K562 (cell line): ENCODE results near the gene CSKMT. TPM values are rescaled to one million over a fixed set of nuclear protein-coding genes. Genes with fewer than 3 reads are reported as not detected.

Experiments
- ATF1 ChIP-seq, 2 experiments: fragments of 450-650 bp in 1 of 2; IDR thresholded peaks; 2 replicates each; pipeline ENCODE4 v1.6.1; 2016; ENCODE audit warnings: missing compliant biosample characterization in 1 of 2, missing genetic modification characterization in 1 of 2
- BACH1 ChIP-seq: fragments of 200-800 bp; sonication (Bioruptor generic); IDR thresholded peaks from 2 replicates; pipeline ENCODE4 v1.6.1; 2016; ENCODE audit warnings: missing genetic modification characterization, missing compliant biosample characterization
- FOXO4 ChIP-seq: fragments of 450-650 bp; formaldehyde crosslinking; IDR thresholded peaks from 2 replicates; pipeline ENCODE4 v1.4.0; 2020; ENCODE audit warnings: mild to moderate bottlenecking, moderate library complexity
- GATAD2B ChIP-seq: fragments of 450-650 bp; IDR thresholded peaks from 2 replicates; pipeline ENCODE4 v1.6.1; 2017; ENCODE audit warnings: mild to moderate bottlenecking, borderline replicate concordance
- GTF2A2 ChIP-seq: IDR thresholded peaks from 2 replicates; pipeline ENCODE4 v1.6.1; 2016; ENCODE audit warnings: mild to moderate bottlenecking, missing genetic modification characterization, missing compliant biosample characterization
- HEY1 ChIP-seq: fragments of 250-450 bp; sonication (Bioruptor Pico); IDR thresholded peaks from 2 replicates; pipeline ENCODE4 v1.5.0; 2020; ENCODE audit warnings: mild to moderate bottlenecking, moderate library complexity, borderline replicate concordance
- IRF2 ChIP-seq: sonication (generic); formaldehyde crosslinking; IDR thresholded peaks from 2 replicates; pipeline ENCODE4 v1.8.1; 2022; ENCODE audit warnings: mild to moderate bottlenecking, missing genetic modification reagents
- MTF1 ChIP-seq: fragments of 250-450 bp; sonication (Bioruptor Pico); IDR thresholded peaks from 2 replicates; pipeline ENCODE4 v1.9.0; 2021; ENCODE audit warnings: moderate library complexity, mild to moderate bottlenecking, inconsistent platforms, borderline replicate concordance
- NFE2L1 ChIP-seq: fragments of 450-650 bp; IDR thresholded peaks from 2 replicates; pipeline ENCODE4 v1.6.1; 2016; ENCODE audit warnings: missing genetic modification characterization, low read depth, mild to moderate bottlenecking, missing compliant biosample characterization, moderate library complexity, borderline replicate concordance
- SREBF2 ChIP-seq: sonication (generic); formaldehyde crosslinking; IDR thresholded peaks from 2 replicates; pipeline ENCODE4 v1.4.0; 2020; ENCODE audit warnings: mild to moderate bottlenecking, missing genetic modification reagents
- TEAD4 ChIP-seq, 2 experiments: sonication (generic) in 1 of 2; formaldehyde crosslinking in 1 of 2; IDR thresholded peaks; 2 replicates each; pipeline versions ENCODE4 v1.6.1 to v1.8.0; 2012 to 2022; ENCODE audit warnings: borderline replicate concordance in 1 of 2, inconsistent platforms in 1 of 2, low read length in 1 of 2, mild to moderate bottlenecking in 1 of 2, missing genetic modification reagents in 1 of 2
- ZFP91 ChIP-seq: sonication (generic); formaldehyde crosslinking; IDR thresholded peaks from 2 replicates; pipeline ENCODE4 v1.8.0; 2022; ENCODE audit warnings: mild to moderate bottlenecking, missing genetic modification reagents
- ZNF121 ChIP-seq: sonication (generic); formaldehyde crosslinking; conservative IDR thresholded peaks from 2 replicates; pipeline ENCODE4 v1.8.0; 2022; ENCODE audit warnings: missing genetic modification reagents
- ZNF785 ChIP-seq: fragments of 250-450 bp; sonication (Bioruptor Pico); IDR thresholded peaks from 2 replicates; pipeline ENCODE4 v1.4.0; 2020; ENCODE audit warnings: mild to moderate bottlenecking
- polyA plus RNA-seq, 8 experiments: library from polyadenylated mRNA; depleted of rRNA in 4 of 8; stranded (reverse) in 5 of 8; unstranded in 3 of 8; fragments of >200 nt; fragmentation: Nextera tagmentation in 2 of 8; fragmentation: Illumina TruSeq in 1 of 8; extraction: Ambion mirVana in 2 of 8; extraction: Trizol in 1 of 8; gene quantifications; 2 replicates each; pipeline versions ENCODE4 v1.2.1 to v1.2.3, GENCODE V29; 2011 to 2014; ENCODE audit warnings: inconsistent platforms in 1 of 8, missing spikeins in 1 of 8
- total RNA-seq, 7 experiments: library from RNA; depleted of rRNA in 6 of 7; stranded (reverse); fragments of >200 nt in 6 of 7; fragmentation: Illumina TruSeq in 2 of 7; extraction: Trizol in 2 of 7; gene quantifications; 2 replicates each; pipeline versions ENCODE4 v1.2.1 to v1.2.3, GENCODE V29; 2011 to 2021; ENCODE audit warnings: low replicate concordance in 1 of 7
- TF ChIP-seq, protein P1 (sequence below): fragments of 450-650 bp; IDR thresholded peaks from 2 replicates; pipeline ENCODE4 v1.6.1; 2016
- TF ChIP-seq, protein P2 (sequence below): sonication (generic); formaldehyde crosslinking; IDR thresholded peaks from 2 replicates; pipeline ENCODE4 v1.8.0; 2023; ENCODE audit warnings: mild to moderate bottlenecking, missing genetic modification reagents
- TF ChIP-seq, protein P3 (sequence below), 2 experiments: fragments of 450-650 bp in 1 of 2; sonication (generic) in 1 of 2; formaldehyde crosslinking; conservative IDR thresholded peaks; 2 replicates each; pipeline versions ENCODE4 v1.4.0 to v1.8.1; 2020 to 2022; ENCODE audit warnings: mild to moderate bottlenecking in 1 of 2, missing genetic modification reagents in 1 of 2

Gene CSKMT
- total and polyA plus RNA-seq, 9 of the 15 experiments (the other 6 are each of a cell fraction or from before 2014, with no cell fraction given), result 10.3 to 108 (median 27.2) TPM

- TF ChIP-seq TEAD4 (IDR thresholded peaks at IDR 0.05; ENCODE audit: low read length), result peak; percentile 11; the same call in 1 of the 2 replicates
- no peak for TF ChIP-seq TEAD4 (CRISPR knock-in tag; IDR thresholded peaks at IDR 0.05; ENCODE audit: borderline replicate concordance)
- TF ChIP-seq SREBF2, result no peak; the same call in 1 of the 2 replicates
- TF ChIP-seq, protein P1, sequence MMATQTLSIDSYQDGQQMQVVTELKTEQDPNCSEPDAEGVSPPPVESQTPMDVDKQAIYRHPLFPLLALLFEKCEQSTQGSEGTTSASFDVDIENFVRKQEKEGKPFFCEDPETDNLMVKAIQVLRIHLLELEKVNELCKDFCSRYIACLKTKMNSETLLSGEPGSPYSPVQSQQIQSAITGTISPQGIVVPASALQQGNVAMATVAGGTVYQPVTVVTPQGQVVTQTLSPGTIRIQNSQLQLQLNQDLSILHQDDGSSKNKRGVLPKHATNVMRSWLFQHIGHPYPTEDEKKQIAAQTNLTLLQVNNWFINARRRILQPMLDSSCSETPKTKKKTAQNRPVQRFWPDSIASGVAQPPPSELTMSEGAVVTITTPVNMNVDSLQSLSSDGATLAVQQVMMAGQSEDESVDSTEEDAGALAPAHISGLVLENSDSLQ, result no peak
- TF ChIP-seq MTF1 (CRISPR knock-in tag), result no peak
- TF ChIP-seq HEY1 (CRISPR knock-in tag), result no peak
- no peak for TF ChIP-seq BACH1 (tag)
- TF ChIP-seq GATAD2B, result no peak
- no peak for TF ChIP-seq ATF1 (CRISPR knock-in tag; IDR thresholded peaks at IDR 0.05)
- peak; percentile 63 for TF ChIP-seq ATF1 (tag; IDR thresholded peaks at IDR 0.05)
- TF ChIP-seq, protein P2, sequence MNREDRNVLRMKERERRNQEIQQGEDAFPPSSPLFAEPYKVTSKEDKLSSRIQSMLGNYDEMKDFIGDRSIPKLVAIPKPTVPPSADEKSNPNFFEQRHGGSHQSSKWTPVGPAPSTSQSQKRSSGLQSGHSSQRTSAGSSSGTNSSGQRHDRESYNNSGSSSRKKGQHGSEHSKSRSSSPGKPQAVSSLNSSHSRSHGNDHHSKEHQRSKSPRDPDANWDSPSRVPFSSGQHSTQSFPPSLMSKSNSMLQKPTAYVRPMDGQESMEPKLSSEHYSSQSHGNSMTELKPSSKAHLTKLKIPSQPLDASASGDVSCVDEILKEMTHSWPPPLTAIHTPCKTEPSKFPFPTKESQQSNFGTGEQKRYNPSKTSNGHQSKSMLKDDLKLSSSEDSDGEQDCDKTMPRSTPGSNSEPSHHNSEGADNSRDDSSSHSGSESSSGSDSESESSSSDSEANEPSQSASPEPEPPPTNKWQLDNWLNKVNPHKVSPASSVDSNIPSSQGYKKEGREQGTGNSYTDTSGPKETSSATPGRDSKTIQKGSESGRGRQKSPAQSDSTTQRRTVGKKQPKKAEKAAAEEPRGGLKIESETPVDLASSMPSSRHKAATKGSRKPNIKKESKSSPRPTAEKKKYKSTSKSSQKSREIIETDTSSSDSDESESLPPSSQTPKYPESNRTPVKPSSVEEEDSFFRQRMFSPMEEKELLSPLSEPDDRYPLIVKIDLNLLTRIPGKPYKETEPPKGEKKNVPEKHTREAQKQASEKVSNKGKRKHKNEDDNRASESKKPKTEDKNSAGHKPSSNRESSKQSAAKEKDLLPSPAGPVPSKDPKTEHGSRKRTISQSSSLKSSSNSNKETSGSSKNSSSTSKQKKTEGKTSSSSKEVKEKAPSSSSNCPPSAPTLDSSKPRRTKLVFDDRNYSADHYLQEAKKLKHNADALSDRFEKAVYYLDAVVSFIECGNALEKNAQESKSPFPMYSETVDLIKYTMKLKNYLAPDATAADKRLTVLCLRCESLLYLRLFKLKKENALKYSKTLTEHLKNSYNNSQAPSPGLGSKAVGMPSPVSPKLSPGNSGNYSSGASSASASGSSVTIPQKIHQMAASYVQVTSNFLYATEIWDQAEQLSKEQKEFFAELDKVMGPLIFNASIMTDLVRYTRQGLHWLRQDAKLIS, result peak; percentile 72; the same call in 1 of the 2 replicates
- no peak for TF ChIP-seq ZNF785 (CRISPR knock-in tag)
- TF ChIP-seq GTF2A2, result peak; percentile 78; the same call in 1 of the 2 replicates
- no peak for TF ChIP-seq ZNF121 (CRISPR knock-in tag)
- TF ChIP-seq, protein P3, sequence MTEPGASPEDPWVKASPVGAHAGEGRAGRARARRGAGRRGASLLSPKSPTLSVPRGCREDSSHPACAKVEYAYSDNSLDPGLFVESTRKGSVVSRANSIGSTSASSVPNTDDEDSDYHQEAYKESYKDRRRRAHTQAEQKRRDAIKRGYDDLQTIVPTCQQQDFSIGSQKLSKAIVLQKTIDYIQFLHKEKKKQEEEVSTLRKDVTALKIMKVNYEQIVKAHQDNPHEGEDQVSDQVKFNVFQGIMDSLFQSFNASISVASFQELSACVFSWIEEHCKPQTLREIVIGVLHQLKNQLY (CRISPR knock-in tag; conservative IDR thresholded peaks at IDR 0.05), result no peak
- TF ChIP-seq NFE2L1, result no peak
- no peak for TF ChIP-seq IRF2 (CRISPR knock-in tag)
- 0 out of 2 replicates have a peak, but pooled peaks have one; percentile 50 for TF ChIP-seq FOXO4
- 0 out of 2 replicates have a peak, but pooled peaks have one; percentile 42 for TF ChIP-seq ZFP91
Measured at GRCh38 chr11:62671608-62672389, 6.7 kb downstream of the CSKMT start, which contains the start of the genes LBHD1 and UQCC3 (continued).
